GM18951 (cell line): Measurements from ENCODE around the gene GPX3.
A peak's percentile ranks its signal among the peaks of the same experiment; 100 is the strongest.

ENCODE experiments used
- POLR2A ChIP-seq: IDR thresholded peaks from 4 replicates; pipeline ENCODE4 v1.6.1; 2011; ENCODE audit warnings: mild to moderate bottlenecking; ENCODE audit not compliant: insufficient read length, insufficient read depth; ENCODE audit errors: extremely low read depth
- in situ Hi-C: fragments of 300-500 bp; cut with MboI; formaldehyde crosslinking; loops from one replicate; pipeline ENCODE4 v1.12.0; 2022; ENCODE audit warnings: low sequenced_read_pairs, mixed read lengths, inconsistent platforms; ENCODE audit not compliant: unreplicated experiment

The GPX3 gene

GRCh38 chr5:151021746-151022145, 1.4 kb downstream of the GPX3 start:
- in situ Hi-C loops, result no loop called here

GRCh38 chr5:151022511-151023018, 2.2 kb downstream of the GPX3 start:
- TF ChIP-seq POLR2A, result no peak
- in situ Hi-C loops, result no loop called here

More at GRCh38 chr5:151021746-151022145, 1.4 kb downstream of the GPX3 start:
- TF ChIP-seq POLR2A, result no peak

DNA sequence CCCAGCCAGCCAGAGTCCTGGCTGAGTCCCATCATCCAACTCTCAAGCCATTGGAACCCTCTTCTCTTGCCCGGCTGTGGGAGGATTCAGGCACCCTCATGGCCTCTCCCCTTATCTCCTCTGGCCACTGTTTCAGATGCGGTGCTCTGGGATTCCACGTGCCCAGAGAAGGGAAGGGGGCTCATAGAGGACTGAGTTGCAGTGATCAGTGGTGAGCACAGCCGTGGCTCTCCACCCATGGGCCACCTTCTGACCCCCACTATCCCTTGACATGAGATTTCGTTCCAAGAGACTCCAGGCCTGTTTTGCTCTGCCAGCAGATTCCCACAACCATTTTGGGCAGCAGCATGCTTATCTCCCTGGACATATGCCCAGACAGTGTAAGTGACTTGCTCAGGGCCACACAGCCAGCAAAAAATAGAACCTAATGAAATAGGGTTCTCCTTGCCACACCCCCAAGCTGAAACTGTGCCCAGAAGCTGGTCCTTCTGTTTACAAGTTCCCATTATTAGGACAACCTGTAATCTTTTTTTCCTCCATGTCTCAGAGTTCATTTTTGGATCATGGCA, 2.7 kb downstream of the GPX3 start:
- in situ Hi-C loops, result no loop called here
- no peak for TF ChIP-seq POLR2A

DNA sequence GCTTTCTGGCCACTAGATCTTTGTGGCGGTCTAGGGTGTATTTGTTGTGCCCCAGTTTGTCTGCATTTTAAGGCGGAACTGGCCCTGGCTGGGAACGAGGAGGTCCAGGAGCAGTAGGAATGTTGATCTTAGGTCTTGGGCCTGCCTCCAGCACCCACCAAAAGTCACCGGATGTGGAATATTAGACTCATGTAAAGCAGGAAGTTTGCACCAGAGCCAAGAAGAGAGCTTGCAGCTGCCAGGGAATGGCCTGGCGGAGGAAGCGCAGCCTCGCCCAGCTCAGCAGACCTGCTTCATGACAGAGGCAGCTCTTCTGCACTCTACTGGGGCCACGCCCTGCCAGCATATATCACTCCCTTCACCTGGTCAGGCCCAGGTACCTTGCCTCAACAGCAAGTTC, 3.3 kb downstream of the GPX3 start:
- TF ChIP-seq POLR2A, result no peak
- in situ Hi-C loops, result no loop called here

DNA sequence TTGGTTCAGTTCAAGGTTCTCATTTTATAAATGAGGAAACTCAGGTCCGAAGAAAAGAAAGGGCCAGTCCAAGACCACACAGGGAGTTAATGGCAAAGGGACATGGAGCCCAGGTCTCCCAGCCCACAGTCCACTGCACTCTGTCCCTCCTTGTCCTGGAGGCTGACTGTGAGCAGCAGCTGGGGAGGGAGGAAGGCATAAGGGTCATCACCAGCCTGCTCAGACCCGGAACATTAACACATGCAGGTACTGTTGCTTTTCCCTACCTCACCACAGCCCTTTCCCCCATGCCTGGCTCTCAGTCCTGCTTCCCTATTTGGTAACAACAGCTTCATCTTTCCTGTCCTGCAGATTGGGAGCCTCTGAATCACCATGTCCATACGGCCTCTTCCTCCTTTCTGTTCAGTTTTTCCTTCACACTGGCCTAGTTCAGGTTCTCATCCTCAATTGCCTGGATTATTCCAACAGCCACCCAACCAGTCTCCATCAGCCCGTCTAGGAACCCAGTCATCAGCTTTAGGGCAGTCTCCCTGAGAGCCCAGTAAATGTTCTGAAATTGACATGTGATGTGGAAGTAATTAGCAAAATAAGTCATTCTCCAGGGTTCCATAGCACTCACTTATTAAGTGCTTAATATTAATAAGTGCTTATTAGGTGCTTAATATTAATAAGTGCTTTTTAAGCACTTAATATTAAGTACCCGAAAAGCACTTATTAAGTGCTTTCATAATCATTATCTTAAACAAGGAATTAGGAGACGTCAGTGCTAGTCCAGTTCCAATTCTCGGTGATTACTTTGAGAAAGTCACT, 4.3 kb downstream of the GPX3 start:
- peak; percentile 34 for TF ChIP-seq POLR2A
- in situ Hi-C loops, result no loop called here

DNA sequence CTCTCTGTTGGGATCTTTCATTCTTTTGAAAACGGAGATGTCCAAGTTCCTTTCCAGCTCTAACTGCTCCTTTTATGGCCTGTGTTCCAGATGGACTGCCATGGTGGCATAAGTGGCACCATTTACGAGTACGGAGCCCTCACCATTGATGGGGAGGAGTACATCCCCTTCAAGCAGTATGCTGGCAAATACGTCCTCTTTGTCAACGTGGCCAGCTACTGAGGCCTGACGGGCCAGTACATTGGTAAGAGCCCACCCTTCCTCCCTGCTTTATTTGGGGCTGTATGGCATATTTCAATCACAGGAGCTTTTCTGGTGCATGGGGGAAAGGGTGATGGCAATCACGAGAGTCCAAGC, 4.8 kb downstream of the GPX3 start:
- in situ Hi-C loops, result no loop called here

GRCh38 chr5:151026088-151026487, 5.7 kb downstream of the GPX3 start:
- in situ Hi-C loops, result no loop called here
- peak; percentile 34 for TF ChIP-seq POLR2A

More for the DNA sequence above, 4.8 kb downstream of the GPX3 start:
- TF ChIP-seq POLR2A, result no peak

DNA sequence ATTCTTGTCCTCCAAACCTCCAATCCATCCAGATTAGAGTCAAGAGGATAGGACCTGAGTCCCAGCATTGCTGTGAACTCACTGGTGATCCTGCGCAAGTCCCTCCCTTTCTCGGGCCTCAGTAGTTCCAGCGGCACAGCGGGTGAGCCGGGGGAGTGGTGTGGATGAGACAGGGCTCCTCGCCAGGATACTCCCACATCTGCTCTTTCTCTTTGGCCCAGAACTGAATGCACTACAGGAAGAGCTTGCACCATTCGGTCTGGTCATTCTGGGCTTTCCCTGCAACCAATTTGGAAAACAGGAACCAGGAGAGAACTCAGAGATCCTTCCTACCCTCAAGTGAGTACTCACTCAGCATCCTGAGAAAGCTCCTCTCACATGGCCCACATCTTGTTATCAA, 6.3 kb downstream of the GPX3 start:
- TF ChIP-seq POLR2A, result no peak
- in situ Hi-C loops, result no loop called here

DNA sequence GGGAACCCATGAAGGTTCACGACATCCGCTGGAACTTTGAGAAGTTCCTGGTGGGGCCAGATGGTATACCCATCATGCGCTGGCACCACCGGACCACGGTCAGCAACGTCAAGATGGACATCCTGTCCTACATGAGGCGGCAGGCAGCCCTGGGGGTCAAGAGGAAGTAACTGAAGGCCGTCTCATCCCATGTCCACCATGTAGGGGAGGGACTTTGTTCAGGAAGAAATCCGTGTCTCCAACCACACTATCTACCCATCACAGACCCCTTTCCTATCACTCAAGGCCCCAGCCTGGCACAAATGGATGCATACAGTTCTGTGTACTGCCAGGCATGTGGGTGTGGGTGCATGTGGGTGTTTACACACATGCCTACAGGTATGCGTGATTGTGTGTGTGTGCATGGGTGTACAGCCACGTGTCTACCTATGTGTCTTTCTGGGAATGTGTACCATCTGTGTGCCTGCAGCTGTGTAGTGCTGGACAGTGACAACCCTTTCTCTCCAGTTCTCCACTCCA, 7.6 kb downstream of the GPX3 start:
- TF ChIP-seq POLR2A, result no peak
- in situ Hi-C loops, result no loop called here

GRCh38 chr5:151028717-151029116, 8.3 kb downstream of the GPX3 start:
- TF ChIP-seq POLR2A, result no peak
- in situ Hi-C loops, result no loop called here

- in situ Hi-C loops, result no loop called here
- no peak for TF ChIP-seq POLR2A
Measured at GRCh38 chr5:151029179-151030055, 9.0 kb downstream of the GPX3 start.

DNA sequence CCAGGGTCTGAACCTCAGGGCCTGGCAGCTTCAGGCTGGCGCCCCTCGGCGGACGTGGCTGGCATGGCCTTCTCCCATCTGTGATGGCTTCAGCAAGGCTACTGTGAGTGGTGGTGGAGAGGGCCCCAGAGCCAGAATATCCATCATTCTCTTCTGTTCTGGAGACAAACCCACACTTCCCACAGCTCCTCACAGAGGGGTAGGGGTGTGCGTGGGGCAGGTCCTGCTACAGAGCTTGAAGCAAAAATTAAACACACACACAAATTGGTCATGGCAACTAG, 9.6 kb downstream of the GPX3 start:
- in situ Hi-C loops, result no loop called here
- no peak for TF ChIP-seq POLR2A

- TF ChIP-seq POLR2A, result no peak
- in situ Hi-C loops, result no loop called here
Measured at GRCh38 chr5:151030379-151030778, 10.0 kb downstream of the GPX3 start.
